MM.1S (cell line): ENCODE results near the gene NPAT.
A peak's percentile ranks its signal among the peaks of the same experiment; 100 is the strongest.
"Not testable (repeated sequence)": the region's sequence is repeated elsewhere in the genome, so short reads cannot be mapped to it uniquely, and the experiment has no call there.

Experiments used
- DNase-seq: peaks from one replicate; pipeline ENCODE4 v3.0.0-alpha.2; 2015
- H2AFZ ChIP-seq: fragments of 300-600 bp; sonication (generic); 2 replicates; pipeline ENCODE4 v1.6.0; 2016; ENCODE audit warnings: antibody characterized with exemption, low read length
- H3F3A ChIP-seq: fragments of 300-600 bp; sonication (generic); 2 replicates; pipeline ENCODE4 v1.6.1; 2016; ENCODE audit warnings: mild to moderate bottlenecking, antibody characterized with exemption, low read length, moderate library complexity, mixed read lengths; ENCODE audit not compliant: insufficient read depth
- H3K27ac ChIP-seq: fragments of 300-600 bp; sonication (generic); 2 replicates; pipeline ENCODE4 v1.5.1; 2016; ENCODE audit warnings: mild to moderate bottlenecking, low read length
- H3K27me3 ChIP-seq: fragments of 300-600 bp; sonication (generic); replicated peaks from 2 replicates; pipeline ENCODE4 v1.6.0; 2016; ENCODE audit warnings: low read length; ENCODE audit not compliant: insufficient read depth
- H3K36me3 ChIP-seq: fragments of 300-600 bp; sonication (generic); replicated peaks from 2 replicates; pipeline ENCODE4 v1.6.1; 2016; ENCODE audit warnings: mild to moderate bottlenecking, low read length, mixed read lengths; ENCODE audit not compliant: insufficient read depth
- H3K4me1 ChIP-seq: fragments of 300-600 bp; sonication (generic); 2 replicates; pipeline ENCODE4 v1.6.1; 2016; ENCODE audit warnings: low read length, mixed read lengths
- H3K4me2 ChIP-seq: fragments of 300-600 bp; sonication (generic); 2 replicates; pipeline ENCODE4 v1.6.0; 2016; ENCODE audit warnings: low read depth, low read length
- H3K4me3 ChIP-seq: fragments of 300-600 bp; sonication (generic); 2 replicates; pipeline ENCODE4 v1.5.1; 2016; ENCODE audit warnings: low read length, mixed read lengths
- H3K79me2 ChIP-seq: fragments of 300-600 bp; sonication (generic); 2 replicates; pipeline ENCODE4 v1.6.1; 2016; ENCODE audit warnings: mixed run types, low read length, mixed read lengths
- H3K9ac ChIP-seq: fragments of 300-600 bp; sonication (generic); 2 replicates; pipeline ENCODE4 v1.6.1; 2016; ENCODE audit warnings: low read length, mixed read lengths
- H3K9me2 ChIP-seq: fragments of 300-600 bp; sonication (generic); replicated peaks from 2 replicates; pipeline ENCODE4 v1.6.1; 2016; ENCODE audit warnings: mild to moderate bottlenecking, low read length, mixed read lengths; ENCODE audit not compliant: insufficient read depth
- H3K9me3 ChIP-seq: fragments of 300-600 bp; sonication (generic); replicated peaks from 2 replicates; pipeline ENCODE4 v1.6.1; 2016; ENCODE audit warnings: mild to moderate bottlenecking, low read length, mixed read lengths; ENCODE audit not compliant: insufficient read depth
- H4K20me1 ChIP-seq: fragments of 300-600 bp; sonication (generic); 2 replicates; pipeline ENCODE4 v1.6.1; 2016; ENCODE audit warnings: mild to moderate bottlenecking, low read length, moderate library complexity, mixed read lengths; ENCODE audit not compliant: insufficient read depth
- CTCF ChIP-seq: fragments of 300-600 bp; sonication (generic); IDR thresholded peaks from 2 replicates; pipeline ENCODE4 v1.5.1; 2016; ENCODE audit warnings: antibody characterized with exemption, low read length, mixed read lengths
- EZH2 ChIP-seq: fragments of 300-600 bp; sonication (generic); optimal IDR thresholded peaks from 2 replicates; pipeline ENCODE3; 2017; ENCODE audit warnings: low read depth, mild to moderate bottlenecking, antibody characterized with exemption, low read length, mixed read lengths
- EZH2phosphoT487 ChIP-seq: fragments of 300-600 bp; sonication (generic); IDR thresholded peaks from 2 replicates; pipeline ENCODE4 v1.6.1; 2018; ENCODE audit warnings: antibody characterized with exemption, low read length

NPAT gene

GRCh38 chr11:108137212-108137611 lies 85.2 kb downstream of the NPAT start:
- no peaks in the 10 kb centered on the region for H4K20me1 ChIP-seq
- H3K9me3 ChIP-seq = no peaks in the 10 kb centered on the region
- H3K9ac ChIP-seq = no peak overlapping the region
- DNase-seq = no peak
- TF ChIP-seq CTCF (no peak), EZH2phosphoT487 (no peak), EZH2 (no peak)
- H3K27ac ChIP-seq = no peak overlapping the region
- H3K4me2 ChIP-seq = no peak overlapping the region
- H3K4me1 ChIP-seq = peaks cover 4% of the 10 kb centered on the region; the same call in 1 of the 2 replicates
- H3K9me2 ChIP-seq = no peaks in the 10 kb centered on the region
- H3K36me3 ChIP-seq = peaks cover 4% of the 10 kb centered on the region; the same call in 1 of the 2 replicates
- H3F3A ChIP-seq = peaks cover 7% of the 10 kb centered on the region
- no peaks in the 10 kb centered on the region for H3K27me3 ChIP-seq
- no peak overlapping the region for H2AFZ ChIP-seq
- H3K4me3 ChIP-seq = no peak overlapping the region
- H3K79me2 ChIP-seq = no peaks in the 10 kb centered on the region

- DNase-seq = peak; percentile 72
- Histone ChIP-seq H3K4me2 (no peak overlapping the region), H3K79me2 (no peaks in the 10 kb centered on the region), H3K4me3 (no peak overlapping the region), H4K20me1 (no peaks in the 10 kb centered on the region), H2AFZ (no peak overlapping the region), H3K9ac (no peak overlapping the region), H3K36me3 (peaks cover 4% of the 10 kb centered on the region; the same call in 1 of the 2 replicates), H3K27ac (peak overlapping the region; percentile 36; the same call in 1 of the 2 replicates), H3K9me2 (no peaks in the 10 kb centered on the region), H3K9me3 (no peaks in the 10 kb centered on the region), H3K4me1 (peaks cover 4% of the 10 kb centered on the region; the same call in 1 of the 2 replicates), H3K27me3 (no peaks in the 10 kb centered on the region), H3F3A (peaks cover 7% of the 10 kb centered on the region)
- TF ChIP-seq CTCF (peak; percentile 52), EZH2 (no peak)
Measured at GRCh38 chr11:108135845-108136544, 86.4 kb downstream of the NPAT start.

GRCh38 chr11:108132993-108133538 lies 89.4 kb downstream of the NPAT start:
- not testable (repeated sequence) for H3K4me3 ChIP-seq, DNase-seq, H3K27me3 ChIP-seq, H2AFZ ChIP-seq, H3K4me1 ChIP-seq, H3K36me3 ChIP-seq, H3K9me3 ChIP-seq, H3K27ac ChIP-seq, H3K79me2 ChIP-seq, H3K4me2 ChIP-seq, H3K9me2 ChIP-seq, H3K9ac ChIP-seq, H4K20me1 ChIP-seq, H3F3A ChIP-seq

GRCh38 chr11:108131993-108132392 lies 90.4 kb downstream of the NPAT start:
- no peaks in the 10 kb centered on the region for H4K20me1 ChIP-seq
- peaks cover 7% of the 10 kb centered on the region for H3F3A ChIP-seq
- no peak for TF ChIP-seq EZH2
- TF ChIP-seq EZH2phosphoT487 = no peak
- TF ChIP-seq CTCF = no peak
- H3K4me3 ChIP-seq = no peak overlapping the region
- no peak overlapping the region for H2AFZ ChIP-seq
- no peak overlapping the region for H3K27ac ChIP-seq
- H3K9ac ChIP-seq = no peak overlapping the region
- peaks cover 4% of the 10 kb centered on the region; the same call in 1 of the 2 replicates for H3K36me3 ChIP-seq
- H3K4me1 ChIP-seq = peaks cover 4% of the 10 kb centered on the region; the same call in 1 of the 2 replicates
- no peaks in the 10 kb centered on the region for H3K9me3 ChIP-seq
- no peaks in the 10 kb centered on the region for H3K27me3 ChIP-seq
- no peak for DNase-seq
- H3K9me2 ChIP-seq = no peaks in the 10 kb centered on the region
- no peak overlapping the region for H3K4me2 ChIP-seq
- peaks cover 10% of the 10 kb centered on the region; the same call in 1 of the 2 replicates for H3K79me2 ChIP-seq
